NCI-H446 treated with DMSO at 0.1 percent for 48 hours (cell line): Measurements from ENCODE around the gene SERPINA9.
"Not testable (repeated sequence)": the region's sequence is repeated elsewhere in the genome, so short reads cannot be mapped to it uniquely, and the experiment has no call there.

Experiments
- DNase-seq: peaks from one replicate; lab custom pipeline; 2025; lab: John Stamatoyannopoulos, UW

SERPINA9 gene

DNA sequence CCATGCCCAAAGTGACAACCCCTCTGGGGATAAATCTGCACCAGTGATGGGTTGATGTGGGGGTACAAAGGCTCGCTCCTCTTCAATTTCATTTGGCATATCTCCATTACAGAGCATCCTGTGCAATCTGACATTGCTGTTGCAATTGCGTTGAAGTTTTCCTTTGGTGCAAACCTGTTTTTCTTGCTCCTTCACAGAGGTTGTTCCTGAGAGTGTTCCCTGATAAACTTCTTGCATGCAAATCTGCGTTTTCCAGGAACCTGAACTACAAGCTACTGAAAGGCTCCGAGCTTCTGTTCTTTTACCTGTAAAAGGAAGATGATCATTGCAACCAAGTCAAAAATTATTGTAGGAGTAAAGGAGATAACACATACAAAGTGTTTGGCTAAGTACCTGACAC, 49.5 kb downstream of the SERPINA9 start:
- DNase-seq = no peak

- DNase-seq = no peak
These were observed 51.6 kb downstream of the SERPINA9 start for GRCh38 chr14:94424371-94424770.

- no peak for DNase-seq
These were observed 52.4 kb downstream of the SERPINA9 start for GRCh38 chr14:94423453-94424056.

DNA sequence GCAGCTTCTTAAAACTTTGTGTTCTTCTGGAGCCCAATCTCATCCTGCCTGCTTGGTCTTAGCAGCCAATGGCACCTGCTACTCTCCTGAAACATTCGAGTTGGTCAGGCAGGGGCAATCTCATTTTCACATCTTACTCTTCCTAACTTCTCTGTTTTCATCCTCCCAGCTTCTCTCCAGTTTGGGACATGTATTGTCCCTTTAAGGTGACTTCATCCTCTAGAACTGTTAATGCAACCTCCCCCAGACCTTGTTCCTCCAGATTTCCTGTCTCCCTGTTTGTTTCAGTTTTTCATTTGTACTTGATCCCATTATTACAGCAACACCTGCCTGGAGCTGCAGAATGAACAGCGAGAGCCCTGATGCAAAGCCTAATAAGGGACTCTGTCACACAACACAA, 54.7 kb downstream of the SERPINA9 start:
- no peak for DNase-seq

- not testable (repeated sequence) for DNase-seq
These were observed 58.3 kb downstream of the SERPINA9 start for GRCh38 chr14:94417497-94418205.
